ENCODE measurements around the gene NGB. TPM values are rescaled to one million over a fixed set of nuclear protein-coding genes. Genes with fewer than 3 reads are reported as not detected.

The NGB gene
- total RNA-seq, 1 donor from 2014 or later: not detected

DNA sequence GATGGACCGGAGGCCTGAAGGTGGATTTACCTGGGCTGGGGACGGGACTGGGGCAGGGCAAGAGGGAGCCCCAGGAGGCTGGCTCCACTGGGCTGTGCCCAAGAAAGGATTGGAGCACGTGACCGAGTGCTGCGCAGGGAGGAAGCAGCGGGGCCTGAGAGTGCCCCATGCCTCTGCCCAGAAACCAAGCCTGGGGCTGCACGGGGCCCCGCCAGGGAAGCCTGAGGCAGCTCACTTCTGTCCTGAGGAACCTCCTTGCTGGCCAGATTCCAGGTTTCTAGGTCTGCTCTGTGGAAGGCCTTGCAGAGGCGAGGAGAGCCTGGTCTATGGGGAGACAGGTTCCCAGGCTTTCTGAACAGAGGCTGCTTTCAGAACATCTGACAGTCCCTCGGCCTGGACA lies 10.4 kb downstream of the NGB start:
- DNase-seq: no peak

DNA sequence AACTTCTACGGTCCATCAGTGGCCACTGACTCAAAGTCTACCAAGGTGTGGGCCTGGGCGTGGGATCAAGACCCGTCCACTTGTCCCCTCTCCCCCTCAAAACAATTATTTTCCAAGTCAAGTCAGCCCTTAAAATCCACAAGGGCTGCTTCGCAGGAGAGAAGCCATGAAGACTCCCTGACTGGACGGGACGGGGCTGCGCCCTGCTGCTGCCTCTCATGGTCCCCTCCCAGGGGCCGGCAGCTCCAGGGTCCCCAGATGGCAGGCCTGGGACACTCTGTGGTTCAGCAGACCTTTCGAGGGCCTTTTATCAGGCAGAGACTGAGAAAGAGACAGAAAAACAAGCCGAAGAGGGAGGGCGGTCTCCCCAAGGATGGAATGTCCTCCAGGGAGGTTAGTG lies 10.8 kb downstream of the NGB start:
- no peak for DNase-seq

DNA sequence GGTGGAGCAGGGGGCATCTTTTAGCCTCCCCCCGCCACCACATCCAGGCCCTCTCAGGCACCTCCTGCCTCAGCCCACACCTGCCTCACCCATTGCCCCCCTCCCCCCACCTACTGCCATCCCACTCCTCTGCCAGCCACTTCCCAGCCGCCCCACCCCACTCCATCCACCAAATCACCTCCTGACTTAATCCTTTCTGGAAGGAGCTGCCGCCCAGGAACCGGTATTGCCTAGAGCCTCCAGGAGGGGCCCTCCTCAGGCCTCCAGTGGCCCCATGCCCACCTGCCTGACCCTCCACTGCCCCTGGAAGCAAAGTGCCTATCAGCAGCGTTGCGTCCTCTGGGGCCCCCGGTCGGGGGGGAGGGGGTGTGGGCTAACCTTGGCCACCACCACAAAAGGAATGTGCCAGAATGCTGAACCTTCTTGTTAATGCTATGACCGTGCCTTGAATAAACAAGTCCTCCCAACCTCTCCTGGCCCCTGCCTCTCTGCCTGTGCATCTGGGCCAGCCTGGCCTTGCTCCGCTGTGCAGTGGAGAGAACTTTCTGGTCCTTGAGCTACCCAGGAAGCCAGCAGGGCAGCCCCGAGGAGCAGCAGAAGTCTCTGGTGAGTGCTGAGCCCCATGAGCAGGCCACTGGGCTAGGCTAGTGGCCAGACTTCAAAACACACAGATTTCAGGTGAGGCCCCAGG lies 11.8 kb downstream of the NGB start:
- no peak for DNase-seq

DNA sequence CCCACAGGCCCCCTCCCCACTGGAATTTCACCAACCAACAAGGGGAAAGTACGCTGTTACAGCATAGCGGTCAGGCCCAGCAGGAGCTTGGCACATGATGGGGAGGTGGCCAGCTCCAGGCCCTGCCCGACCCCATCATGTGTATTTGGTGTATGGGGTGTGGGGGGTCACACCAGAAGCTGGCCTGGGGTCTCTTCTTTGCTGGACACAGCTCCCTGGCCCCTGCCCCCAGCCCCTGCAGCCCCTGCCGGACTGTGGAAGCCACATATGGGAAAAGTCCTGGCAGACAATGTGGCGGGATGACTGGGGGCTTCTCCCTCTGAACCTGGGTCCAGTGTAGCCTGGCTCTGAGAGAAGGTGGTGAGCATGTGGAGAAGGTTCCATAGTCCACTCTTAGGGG lies 12.4 kb downstream of the NGB start:
- no peak for DNase-seq

DNA sequence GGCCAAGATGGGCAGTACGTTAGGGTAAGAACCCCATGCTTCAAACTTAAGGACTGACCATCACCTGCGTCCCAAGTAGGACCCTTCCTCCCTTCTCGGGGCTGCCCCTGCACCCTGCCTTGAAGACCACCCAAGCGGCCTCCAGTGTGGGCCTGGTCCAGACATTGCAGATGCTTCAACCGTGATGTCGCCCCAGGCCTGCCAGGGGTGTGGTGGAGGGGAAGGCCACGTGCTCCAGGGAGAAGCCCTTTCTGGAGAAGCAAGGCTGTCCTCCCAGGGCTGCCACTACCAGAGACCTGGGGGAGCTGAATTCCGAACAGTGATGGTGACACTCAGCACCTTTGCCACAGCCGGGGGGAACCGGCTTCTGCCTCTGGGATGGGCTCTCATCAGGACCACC lies 13.3 kb downstream of the NGB start:
- no peak for DNase-seq

GRCh38 chr14:77256694-77257093 lies 14.3 kb downstream of the NGB start:
- no peak for DNase-seq

GRCh38 chr14:77253333-77254190 lies 17.4 kb downstream of the NGB start:
- no peak for DNase-seq

GRCh38 chr14:77251870-77252269 lies 19.1 kb downstream of the NGB start:
- no peak for DNase-seq

DNA sequence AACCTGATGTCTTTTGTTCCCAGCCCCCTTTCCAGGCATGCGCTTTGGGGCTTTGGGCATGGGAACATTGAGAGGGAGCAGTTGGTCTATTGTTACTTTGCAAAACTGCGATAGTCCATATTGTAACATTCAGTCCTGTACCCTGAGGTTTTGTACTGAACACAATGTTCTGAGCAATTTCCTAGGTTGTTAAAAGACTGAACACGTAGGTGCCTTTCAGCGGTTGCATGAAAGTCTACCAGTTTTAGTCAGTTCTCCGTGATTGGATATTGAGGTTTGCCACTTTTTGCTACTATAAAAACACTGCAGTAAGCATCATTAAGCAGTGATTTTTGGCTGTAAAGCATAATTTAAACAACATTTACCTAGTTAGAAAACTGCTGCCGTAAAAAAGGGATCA lies 20.1 kb downstream of the NGB start:
- DNase-seq: no peak

- DNase-seq: no peak
Observed at GRCh38 chr14:77249286-77249685, 21.7 kb downstream of the NGB start.

DNA sequence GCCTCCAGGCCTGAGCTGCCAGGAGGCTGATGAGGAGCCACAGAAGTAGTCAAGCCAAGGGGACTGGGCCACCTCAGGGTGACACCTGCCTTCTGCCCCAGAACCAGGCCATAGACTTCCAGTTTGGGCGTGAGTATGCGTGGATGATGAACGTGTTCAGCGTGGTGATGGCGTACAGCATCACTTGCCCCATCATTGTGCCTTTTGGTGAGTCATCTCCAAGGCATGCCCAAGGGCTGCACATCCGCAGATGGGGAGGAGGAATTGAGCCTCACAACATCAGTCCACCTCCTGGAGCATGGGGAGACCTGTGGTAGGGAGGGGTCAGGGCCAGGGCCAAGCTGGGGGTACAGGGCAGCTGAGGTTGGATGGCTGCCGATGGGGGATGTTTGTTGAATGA lies 22.3 kb downstream of the NGB start:
- DNase-seq: no peak

DNA sequence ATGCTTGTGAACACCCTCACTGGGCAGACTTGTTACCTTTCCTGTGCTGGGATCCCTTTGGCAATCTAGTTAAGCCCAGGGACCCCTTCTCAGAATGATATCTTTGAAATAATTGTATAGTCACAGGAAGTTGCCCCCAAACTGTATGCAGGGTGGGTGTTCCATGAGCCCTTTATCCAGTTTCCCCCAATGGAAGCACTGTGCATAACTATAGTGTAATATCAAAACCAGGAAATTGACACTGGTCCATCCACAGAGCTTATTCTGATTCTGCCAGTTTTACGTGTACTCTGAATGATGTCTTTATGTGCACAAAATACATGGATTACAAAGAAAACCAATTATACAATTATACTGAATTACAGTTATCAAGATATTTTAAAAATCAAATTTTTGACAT lies 24.2 kb downstream of the NGB start:
- no peak for DNase-seq

DNA sequence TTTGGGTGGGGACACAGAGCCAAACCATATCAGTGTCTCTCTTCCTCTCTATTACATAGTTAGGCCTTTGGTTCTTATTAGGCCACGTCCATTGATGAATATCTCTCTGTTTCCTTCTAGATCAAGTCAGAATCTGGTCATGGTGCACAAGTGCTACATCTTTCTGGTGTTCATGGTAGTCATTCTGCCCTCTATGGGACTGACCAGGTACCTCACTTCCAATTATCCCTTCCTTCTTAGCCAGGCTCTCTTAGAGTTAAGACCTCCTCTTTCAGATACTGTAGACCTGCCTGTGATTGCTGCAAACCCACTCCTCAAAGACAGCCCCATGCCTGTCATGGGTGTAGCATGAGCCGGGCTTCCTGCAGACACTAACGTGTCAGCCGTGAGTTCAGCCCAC lies 25.2 kb downstream of the NGB start:
- no peak for DNase-seq

DNA sequence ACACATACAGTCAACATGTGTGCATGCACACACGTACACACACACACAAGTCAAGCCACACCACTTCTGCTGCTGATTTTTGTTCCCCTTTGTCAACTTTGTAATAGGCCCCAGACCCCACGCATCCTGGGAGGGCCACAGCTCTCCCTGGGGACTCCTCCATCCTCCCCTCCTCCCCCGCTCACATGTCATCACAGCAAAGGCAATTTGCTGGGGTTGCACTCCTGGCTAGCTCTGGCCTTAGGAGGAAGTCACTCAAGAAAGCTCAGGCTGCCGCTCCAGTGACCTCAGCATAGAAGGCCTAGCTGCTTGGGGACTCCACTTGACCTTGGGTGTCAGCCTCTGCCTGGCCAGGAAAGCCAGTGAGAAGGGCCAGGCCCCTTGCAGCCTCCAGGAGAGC lies 27.2 kb downstream of the NGB start:
- no peak for DNase-seq

DNA sequence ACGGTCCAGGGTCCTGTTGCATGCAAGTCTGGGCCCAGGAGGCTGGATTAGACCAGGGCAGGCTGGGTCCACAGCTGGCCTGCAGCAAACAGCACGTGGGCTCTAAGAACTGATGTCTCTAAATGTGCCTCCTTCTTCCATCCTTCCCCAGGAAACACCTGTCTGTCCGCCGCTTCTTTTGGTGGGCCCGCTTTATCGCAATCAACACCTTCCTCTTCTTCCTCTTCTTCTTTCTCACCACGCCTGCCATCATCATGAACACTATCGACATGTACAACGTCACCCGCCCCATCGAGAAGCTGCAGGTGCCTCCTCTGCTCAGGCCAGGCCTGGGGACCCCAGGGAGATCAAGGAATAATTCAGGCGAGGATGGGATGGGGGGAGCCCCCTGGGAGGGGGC lies 28.3 kb downstream of the NGB start:
- no peak for DNase-seq

DNA sequence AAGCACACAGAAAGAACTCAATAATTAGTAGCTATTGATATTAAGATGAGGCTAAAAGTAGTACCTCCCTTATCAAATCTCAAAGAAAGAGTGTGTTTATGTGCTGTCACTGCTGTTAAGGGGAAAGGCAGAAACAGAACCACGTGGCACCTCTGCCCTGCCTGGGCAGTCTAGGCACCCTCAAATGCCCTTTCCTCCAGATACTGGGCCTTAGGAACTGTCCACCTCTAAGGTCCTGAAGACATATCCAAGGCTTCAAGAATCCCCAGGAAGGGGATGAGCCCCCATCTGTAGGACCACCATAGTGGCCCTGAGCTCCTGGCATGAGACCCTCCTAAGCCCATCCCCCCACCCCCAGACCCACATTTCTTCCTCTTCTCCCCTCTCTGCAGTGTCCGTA lies 29.1 kb downstream of the NGB start:
- DNase-seq: no peak

- no peak for DNase-seq
Observed at GRCh38 chr14:77240336-77240915, 30.6 kb downstream of the NGB start.

DNA sequence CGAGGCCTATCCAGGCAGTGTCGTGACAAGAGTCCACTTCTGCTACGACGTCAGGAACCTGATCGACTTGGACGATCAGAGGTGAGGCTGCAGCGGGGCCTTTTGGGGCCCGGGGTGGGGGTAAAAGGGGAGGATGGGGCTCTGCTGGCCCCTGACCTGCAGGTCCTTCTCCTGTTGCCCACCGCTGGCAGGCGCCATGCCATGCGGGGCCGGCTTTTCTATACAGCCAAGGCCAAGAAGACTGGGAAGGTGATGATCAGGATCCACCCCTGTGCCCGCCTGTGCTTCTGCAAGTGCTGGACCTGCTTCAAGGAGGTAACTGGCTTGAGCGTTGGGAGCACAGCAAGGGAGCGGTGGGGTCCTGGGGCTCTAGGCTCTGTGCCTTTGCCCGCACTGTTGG lies 31.6 kb downstream of the NGB start:
- no peak for DNase-seq

DNA sequence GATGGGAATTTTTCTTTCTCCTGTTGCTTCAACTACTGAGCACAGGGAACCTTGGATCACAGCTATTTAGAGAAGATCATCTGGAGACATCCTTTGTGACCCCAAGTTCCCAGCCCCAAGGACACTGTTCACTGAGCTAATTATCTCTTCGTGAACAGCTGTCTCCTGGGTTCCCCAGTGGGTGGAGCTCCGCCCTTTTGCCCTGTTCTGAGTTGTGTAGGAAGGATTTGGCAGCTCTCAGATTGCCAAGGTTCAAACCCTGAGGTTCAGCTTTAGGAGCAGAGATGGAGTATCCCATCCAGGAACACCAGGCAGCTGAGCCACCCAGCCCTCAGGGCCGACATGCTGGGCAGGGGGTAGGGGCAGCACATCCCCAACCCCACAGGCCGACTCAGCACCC lies 32.0 kb downstream of the NGB start:
- no peak for DNase-seq

GRCh38 chr14:77238356-77238755 lies 32.6 kb downstream of the NGB start:
- no peak for DNase-seq

GRCh38 chr14:77236814-77237213 lies 34.2 kb downstream of the NGB start:
- DNase-seq: no peak

DNA sequence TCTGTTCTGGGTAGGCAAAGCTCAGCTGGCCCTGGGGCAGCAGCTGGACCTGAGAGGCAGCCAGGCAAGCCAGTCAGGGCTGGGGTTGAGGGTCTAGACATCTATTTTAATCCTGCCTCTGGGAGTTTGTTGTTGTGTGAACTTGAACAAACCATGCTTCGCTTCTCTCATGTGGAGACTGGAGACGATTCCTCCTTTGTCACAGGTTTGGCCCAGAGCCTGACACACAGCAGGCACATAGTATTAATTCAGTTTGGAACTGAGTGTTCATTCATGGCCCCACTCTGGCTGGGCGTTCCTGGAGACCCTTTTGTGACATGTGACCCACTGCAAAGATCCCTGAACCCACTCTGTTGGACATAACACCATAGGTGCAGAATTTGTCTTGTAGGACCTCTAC lies 39.3 kb downstream of the NGB start:
- no peak for DNase-seq

- DNase-seq: no peak
Observed at GRCh38 chr14:77230914-77231313, 40.1 kb downstream of the NGB start.

- no peak for DNase-seq
Observed at GRCh38 chr14:77228056-77228455, 43.0 kb downstream of the NGB start.
